HG03103 (cell line): ENCODE results near the gene ARSB.

Source experiments
- ATAC-seq: cut with Tn5 transposase; IDR thresholded peaks from one replicate; pipeline ENCODE4 v1.9.1; 2021; ENCODE audit warnings: low read depth; ENCODE audit not compliant: unreplicated experiment

ARSB gene

GRCh38 chr5:78810098-78810920, 174.8 kb downstream of the ARSB start:
- no peak for ATAC-seq

GRCh38 chr5:78809444-78809843, 175.7 kb downstream of the ARSB start:
- ATAC-seq = no peak

DNA sequence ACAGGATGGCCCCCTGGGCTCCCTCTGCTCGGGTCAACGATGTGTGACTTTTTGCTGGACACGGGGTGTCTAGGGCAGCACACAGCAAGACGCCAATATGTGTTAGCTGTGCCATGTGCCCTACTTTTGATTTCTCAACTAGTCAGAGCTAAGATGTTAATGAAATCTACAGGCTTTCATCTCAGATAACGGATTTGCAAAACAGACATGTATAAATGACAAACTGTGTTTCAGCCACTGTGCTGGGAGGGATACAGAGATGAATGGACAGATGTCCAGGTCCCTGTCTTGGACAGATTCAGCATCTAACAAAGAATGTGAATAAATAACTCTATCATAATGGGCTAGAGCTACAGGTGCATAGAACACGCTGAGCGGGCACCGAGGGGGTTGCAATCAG, 176.3 kb downstream of the ARSB start:
- ATAC-seq = no peak

DNA sequence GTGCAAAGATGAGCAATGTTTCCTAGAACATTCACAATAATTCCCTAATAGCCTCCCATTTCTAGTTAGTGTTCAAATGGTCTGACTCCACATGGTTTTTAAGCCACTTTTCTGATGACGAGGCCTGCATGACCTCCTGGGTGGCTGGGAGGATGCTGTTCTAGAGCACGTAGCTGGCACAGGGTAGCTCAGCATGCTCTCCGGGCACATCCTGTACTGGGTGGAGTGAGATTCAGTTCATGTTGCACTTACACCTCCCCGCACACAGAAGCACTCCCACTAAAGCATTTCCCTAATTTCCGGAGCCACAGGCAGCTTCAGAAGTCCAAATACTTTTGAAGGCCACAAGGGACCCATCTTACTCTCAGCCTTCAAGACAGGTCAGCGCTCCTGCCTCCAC, 176.7 kb downstream of the ARSB start:
- ATAC-seq = no peak

DNA sequence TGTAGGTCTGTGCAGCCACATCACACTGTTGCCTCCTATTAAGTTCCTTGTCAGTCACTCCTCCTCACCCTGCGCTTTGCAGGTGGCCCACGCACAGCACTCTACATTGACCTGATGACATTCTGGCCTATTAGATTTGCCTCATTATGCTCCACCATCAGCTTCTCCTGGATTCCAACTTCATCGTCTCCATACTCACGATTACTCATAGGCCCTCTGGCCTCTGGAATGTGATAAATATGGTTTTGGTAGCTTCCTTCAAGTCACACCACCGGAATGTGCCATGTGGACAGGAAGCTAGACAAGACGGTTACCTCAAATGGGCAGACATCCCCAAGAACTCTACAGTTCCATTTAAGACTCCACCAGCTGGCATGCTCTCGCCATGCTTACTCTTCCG, 178.6 kb downstream of the ARSB start:
- ATAC-seq = no peak

DNA sequence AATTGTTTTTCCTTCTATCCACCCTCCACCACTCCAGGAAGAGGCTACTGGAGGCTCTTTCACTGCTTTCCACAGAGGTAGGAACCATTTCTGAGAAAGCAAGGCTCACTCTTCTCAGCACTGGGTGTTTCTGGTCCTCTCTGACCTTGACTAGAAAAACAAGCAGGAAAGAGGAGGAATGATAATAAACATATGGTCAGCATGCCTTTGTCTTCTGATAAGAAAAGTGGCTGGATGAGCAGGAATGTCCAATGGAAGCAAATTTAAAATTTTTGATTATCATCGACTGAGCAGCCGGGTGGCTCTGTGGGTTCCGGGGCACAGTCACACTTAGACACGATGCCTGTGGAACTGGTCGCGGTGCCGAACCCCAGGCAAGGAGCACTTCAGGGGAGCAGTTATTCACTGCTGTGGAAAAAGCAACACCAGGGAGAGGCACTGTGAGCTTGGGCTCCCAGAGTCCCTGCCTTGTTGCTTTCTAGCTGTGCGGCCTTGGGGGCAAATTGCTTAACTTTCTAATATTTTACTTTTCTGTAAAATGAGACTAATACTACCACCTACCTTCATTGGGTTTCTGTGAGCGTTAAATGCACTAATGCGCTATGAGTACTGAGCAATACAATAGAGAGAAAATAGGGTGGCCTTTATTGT, 179.5 kb downstream of the ARSB start:
- ATAC-seq = no peak

DNA sequence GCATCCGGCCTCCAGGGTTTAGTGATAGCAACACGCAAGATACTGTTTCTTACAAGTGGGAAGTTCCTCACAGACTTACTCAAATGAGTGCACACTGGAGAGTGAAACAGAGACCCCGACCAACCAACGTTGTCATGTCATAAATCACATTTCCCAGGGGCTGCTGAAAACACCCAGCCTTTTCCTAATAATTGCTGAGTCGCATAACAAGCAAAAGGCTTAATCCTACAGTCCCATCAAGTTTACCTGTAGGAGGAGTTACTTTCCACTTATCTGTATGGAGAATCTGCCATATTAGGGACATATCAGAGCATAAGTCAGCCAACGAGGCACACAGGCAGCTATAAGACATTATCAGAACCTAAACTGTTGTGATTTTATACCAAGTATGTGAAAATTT, 180.1 kb downstream of the ARSB start:
- no peak for ATAC-seq

GRCh38 chr5:78803941-78804340, 181.2 kb downstream of the ARSB start:
- ATAC-seq = no peak

GRCh38 chr5:78803353-78803752, 181.8 kb downstream of the ARSB start:
- ATAC-seq = no peak

DNA sequence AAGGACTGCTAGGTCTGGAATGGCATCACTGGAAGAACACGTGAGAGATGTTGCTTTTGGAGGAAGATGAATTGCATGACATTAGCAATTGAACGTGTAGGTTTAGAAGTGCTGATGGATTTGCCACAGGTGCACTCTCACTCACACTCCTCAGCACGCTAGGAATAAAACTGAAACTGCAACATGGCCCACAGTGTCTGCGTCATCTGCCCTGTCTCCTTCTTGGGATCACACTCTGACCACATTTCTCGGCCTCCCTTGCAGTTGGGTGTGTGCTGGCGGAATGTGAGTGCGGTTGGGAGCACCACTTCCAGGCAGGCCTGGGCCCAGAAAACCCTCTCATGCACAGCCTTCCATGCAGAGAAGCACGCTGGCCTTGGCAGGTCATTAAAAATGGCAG, 183.7 kb downstream of the ARSB start:
- no peak for ATAC-seq

DNA sequence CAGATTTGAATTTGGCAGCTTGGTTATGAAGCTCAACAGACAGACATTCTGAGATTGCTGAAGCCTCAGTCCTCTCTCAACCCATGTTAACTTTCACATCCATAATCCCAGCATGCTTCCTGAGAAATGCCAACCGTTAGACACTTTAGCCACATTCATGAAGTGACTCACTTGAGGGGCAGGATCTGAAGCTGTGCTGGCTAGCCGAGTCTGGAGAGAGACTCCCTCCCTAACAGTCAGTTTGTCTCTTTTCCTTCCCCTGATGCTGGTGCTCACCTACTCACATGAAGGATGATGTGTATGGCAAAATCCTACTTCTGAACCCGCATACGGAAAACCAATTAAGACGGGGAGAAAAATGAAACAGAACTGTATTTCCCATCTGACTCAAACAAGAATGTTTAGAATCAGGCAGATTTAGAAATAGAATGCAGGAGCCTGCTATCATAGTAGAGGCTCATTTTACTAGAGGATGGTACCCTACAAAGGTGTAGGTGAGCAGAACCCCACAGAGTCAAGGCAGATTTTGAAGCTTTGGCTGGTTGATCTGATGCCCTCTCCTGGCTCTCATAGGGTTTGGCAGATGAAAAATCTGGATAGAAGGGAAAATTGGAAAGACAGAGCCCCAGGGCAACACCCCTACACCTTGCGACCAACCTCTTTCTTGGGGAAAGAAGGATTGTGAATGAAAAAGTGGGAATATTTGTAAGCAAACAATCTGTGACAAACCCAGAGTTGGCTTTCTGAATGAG, 185.7 kb downstream of the ARSB start:
- ATAC-seq = no peak

- ATAC-seq = no peak
Measured at GRCh38 chr5:78798673-78799029, 186.5 kb downstream of the ARSB start.

- no peak for ATAC-seq
Measured at GRCh38 chr5:78797936-78798672, 187.0 kb downstream of the ARSB start.

DNA sequence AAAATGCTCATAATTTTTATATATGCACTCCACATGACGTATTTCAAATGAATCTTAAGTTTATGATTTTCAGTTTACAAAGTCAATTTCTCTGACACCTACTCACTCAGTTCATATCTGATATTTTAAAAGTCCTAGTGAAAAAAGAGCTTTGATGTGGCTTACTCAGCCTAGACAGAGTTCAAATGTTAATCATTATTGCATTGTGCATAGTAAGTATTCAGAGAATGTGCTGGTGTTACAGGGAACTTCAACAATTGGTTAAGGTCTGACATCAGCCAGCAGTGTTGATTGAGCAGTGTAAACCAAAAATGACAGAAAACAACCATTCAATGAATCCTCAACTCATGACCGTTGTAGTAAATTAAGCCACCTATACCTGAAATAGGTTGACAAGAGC, 189.4 kb downstream of the ARSB start:
- ATAC-seq = no peak

DNA sequence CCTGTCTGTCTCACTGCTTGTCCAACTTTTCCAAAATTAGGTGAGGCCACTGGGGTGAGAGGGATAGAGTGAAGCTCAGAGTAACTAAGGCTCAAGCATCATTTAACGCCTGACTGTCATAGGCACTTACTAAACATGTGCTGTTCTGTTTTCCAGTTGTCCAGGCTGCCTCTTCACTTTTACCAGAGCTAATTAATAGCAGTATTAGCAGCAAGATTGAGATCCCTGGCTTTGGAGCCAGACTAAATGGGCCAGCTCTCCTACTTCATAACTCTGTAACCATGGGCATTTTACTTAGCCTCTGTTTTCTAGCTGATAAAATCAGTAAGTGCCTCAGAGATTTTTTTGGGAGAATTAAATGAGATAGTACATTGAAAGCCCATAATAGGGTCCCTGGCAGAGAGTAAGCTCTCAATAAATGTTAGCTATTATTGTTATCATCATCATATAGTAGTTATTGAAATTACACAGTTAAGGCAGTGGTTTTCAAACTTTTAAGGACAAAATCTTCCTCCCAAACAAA, 190.4 kb downstream of the ARSB start:
- no peak for ATAC-seq

DNA sequence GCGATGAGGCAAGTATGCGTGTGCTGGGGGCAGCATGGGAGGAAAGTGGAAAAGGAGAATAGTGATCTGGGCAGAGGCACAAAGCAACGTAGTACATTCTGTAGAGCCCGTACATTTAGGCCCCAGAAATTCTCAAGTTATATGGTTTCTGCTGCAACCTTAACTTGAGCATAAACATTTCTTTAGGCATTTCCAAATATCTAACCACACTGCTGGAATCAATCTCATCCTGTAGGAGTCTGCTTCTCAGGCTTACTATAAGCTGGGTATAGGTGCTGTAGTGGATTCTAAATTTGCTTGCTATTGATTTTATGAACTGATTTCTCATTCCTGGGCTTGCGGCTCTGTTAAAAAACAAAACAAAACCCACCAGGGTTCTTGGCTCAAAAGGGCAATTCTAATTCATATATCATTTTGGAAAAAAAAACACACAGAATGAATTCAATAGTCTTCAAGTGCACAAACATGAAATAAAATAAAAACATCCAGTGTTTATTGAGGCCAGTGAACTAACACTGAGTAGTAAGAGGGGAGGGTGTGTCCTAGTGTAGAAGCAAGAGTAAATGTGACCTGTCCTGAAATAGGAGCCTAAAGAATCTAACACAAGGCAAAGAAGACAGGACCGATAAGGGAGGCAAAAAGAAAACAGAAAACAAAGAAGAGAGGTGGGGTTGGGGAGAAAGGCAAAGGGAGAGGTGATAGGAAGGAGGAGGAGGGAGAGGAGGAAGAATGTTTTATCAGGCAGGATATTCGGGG, 191.0 kb downstream of the ARSB start:
- ATAC-seq = no peak

DNA sequence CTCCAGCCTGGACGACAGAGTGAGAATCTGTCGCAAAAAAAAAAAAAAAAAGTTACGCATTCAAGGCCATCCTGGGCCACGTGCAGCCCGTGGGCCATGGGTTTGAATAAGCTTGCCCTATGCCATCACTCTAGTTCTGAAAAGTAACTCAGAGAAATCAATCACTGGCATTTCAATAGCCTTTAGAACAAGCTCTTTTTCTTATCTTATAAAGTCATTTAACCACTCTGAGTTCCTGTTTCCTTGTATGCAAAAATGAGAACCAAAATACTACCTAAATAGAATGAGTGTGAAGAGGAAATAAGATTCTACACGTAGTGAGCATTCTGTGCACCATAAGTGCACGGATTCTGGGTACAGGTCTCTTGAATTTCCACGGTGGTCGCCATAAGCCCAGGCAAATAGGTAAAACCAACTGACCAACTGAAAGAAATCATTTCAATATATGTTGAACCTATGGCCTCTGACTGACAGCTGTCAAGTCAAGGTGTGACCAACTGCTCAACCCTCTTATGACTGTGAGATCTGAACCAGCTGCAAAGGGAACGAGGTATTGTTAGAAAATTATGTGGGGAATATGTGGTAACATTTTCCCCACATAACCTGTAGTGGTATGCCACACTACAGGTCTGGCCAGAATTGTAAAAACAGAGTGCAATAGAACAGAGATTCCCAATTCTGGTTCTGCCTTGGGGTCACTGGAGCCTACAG, 192.6 kb downstream of the ARSB start:
- no peak for ATAC-seq

GRCh38 chr5:78791501-78792100, 193.5 kb downstream of the ARSB start:
- no peak for ATAC-seq

DNA sequence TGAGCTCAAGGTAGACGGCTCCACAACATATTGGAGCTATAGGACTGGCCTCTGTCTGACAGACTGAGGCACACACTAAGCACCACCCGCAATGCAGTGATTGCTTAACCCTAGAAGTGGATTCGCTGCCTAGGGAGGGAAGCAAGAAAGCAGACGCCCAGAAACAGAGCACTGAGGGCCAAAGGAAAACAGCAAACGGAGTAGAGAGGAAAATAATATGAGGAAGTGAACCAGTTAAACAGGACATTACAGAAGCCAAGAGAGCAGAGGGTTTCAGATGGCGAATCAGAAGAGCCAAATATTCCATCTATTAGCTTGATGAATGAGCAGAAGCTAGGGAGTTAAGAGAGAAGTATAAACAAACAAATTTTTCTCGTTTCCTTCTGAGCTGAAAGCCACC, 197.3 kb downstream of the ARSB start:
- no peak for ATAC-seq
